Retinal pigment epithelial cell (primary cell): ENCODE results near the gene MPP7.

ENCODE experiments used
- DNase-seq: peaks from one replicate; pipeline ENCODE4 v3.0.0-alpha.2; 2010; ENCODE audit warnings: low read depth
- H3K4me3 ChIP-seq: 2 replicates; pipeline ENCODE4 v1.5.1; 2011; ENCODE audit warnings: mild to moderate bottlenecking, low read length, control low read depth, moderate library complexity
- CTCF ChIP-seq: conservative IDR thresholded peaks from 2 replicates; pipeline ENCODE4 v1.5.1; 2011; ENCODE audit warnings: low read depth, low read length, control low read depth, inconsistent platforms

MPP7 gene

DNA sequence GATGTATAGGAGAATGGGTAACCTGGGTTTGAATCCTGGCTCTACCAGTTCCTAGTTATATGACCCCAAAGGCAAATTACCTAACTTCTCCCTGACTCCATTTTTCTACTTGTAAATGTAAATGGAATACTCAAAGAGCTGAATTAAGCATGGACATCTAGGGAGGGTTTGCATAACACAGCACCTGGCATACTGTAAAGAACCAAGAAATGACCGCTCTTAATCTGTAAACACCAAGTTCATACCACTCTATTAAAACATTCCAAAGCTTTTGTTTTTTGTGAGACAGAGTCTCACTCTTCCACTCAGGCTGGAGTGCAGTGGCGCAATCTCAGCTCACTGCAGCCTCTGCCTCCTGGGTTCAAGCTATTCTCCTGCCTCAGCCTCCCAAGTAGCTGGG, 19.6 kb downstream of the MPP7 start:
- no peak overlapping the region for H3K4me3 ChIP-seq
- TF ChIP-seq CTCF, result no peak
- no peak for DNase-seq

DNA sequence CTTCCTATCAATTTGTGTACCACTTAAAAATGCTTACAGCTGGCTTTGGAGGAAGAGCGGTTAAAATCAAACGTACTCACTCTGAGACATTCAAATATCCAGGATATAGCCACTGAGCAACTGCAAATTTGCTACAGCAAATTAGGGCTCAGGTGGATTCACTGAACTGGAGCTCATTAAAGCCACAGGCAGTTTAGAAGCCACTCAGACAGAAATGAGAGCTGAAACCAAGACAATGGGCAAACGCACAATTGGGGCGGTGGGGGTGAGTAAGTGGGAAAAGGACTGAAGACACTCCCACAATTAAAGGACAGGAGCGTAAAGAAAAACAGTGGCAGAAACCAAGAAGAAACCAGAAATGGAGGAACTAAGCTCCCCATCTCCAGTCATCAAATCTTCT, 20.5 kb downstream of the MPP7 start:
- TF ChIP-seq CTCF, result no peak
- DNase-seq, result no peak
- H3K4me3 ChIP-seq, result no peak overlapping the region

- TF ChIP-seq CTCF, result no peak
- no peak overlapping the region for H3K4me3 ChIP-seq
- DNase-seq, result no peak
Observed at GRCh38 chr10:28281726-28282315, 21.0 kb downstream of the MPP7 start.

- no peak for DNase-seq
- no peak for TF ChIP-seq CTCF
- no peak overlapping the region for H3K4me3 ChIP-seq
Observed at GRCh38 chr10:28280652-28281051, 22.2 kb downstream of the MPP7 start.

DNA sequence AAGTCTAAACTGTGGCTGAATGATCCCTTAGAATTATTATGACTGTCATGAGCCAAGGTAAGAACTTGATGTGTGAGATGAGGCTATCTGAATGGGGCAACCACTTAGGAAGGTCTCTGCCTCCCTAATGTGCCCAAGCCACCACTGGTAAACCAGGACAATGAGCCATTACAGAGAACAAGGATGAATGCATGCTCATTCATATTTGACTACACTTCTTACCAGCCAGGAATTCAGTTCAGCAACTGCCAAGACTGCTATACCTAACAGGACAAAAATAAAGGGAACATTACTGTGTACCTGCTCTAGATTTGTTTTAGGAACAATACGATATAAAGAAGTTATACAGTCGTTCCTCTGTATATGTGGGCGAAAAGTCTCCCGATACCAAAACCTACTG, 23.0 kb downstream of the MPP7 start:
- no peak overlapping the region for H3K4me3 ChIP-seq
- DNase-seq, result no peak
- TF ChIP-seq CTCF, result no peak

DNA sequence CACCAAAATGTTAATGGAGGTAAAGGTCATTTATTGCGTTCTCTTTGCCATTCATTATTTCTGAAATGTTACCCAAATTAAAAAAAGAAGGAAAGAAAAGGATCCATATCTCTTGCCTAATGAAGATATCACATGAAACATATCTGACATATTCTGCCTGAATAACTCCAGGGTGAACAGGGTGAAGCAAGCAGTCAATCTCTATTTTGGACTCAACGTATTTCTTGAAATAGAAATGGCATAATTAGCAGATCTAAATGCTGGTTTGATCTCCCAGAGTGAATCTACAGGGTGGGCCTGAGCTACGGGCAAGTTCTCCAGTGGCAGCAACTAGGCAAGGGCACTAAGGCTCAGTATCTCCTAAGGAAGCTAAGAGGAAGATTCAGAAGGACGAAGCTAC, 24.0 kb downstream of the MPP7 start:
- DNase-seq, result no peak
- no peak for TF ChIP-seq CTCF
- H3K4me3 ChIP-seq, result no peak overlapping the region

DNA sequence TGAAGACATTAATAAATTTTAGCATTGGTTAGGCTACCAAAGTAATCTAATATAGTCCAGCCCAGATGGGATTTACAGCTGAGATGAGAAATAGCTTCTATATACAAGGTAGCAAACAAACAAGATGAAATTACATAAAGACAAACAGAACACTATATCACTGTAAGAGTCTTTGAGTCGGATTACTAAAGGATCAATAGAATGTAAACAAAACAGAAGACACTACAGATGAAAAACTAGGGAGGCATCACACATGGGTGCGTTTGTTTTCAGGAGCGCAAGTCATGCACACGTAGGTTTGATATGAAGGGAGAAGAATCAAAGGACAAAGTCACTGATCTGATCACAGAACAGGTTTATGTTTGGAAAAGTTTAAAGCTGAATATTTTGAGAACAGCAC, 26.5 kb downstream of the MPP7 start:
- TF ChIP-seq CTCF, result no peak

More for the DNA sequence above, 26.5 kb downstream of the MPP7 start:
- no peak for DNase-seq
- no peak overlapping the region for H3K4me3 ChIP-seq
